HG03280 (cell line): ENCODE results near the gene MAT2B.

ENCODE experiments used
- ATAC-seq: cut with Tn5 transposase; IDR thresholded peaks from one replicate; pipeline ENCODE4 v1.9.1; 2021; ENCODE audit warnings: mild to moderate bottlenecking, moderate library complexity; ENCODE audit not compliant: unreplicated experiment

MAT2B gene

DNA sequence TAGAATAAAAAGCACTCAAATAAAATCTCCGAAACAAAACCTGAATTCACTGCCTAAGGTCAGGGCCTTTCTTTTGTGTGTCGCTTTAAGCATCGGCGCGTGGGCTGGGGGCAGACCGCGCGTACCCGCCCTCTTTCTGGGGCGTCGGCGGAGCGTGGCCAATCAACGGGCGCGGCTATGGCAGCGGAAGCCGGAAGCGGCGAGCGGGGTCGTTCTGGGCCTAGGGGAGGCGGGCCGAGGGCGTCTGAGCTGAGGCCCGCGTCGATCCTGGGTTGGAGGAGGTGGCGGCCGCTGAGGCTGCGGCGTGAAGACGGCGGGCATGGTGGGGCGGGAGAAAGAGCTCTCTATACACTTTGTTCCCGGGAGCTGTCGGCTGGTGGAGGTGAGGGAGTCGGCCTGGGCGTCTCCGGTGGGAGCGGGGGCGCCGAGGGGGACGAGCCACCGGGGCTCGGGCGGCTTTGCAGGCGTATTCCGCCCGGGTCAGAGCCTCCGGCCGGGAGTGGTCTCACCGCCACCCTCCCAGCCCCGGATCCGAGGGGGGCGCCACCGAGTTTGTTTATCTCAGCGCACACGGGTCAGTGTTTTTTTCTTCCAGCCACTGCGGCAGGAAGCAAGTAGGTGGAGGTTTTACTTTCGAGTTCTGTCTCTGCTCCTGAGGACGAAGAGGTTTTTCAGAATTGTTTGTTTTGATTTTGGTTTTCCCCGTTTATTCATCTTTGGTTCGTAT is at the start of gene MAT2B:
MAT2B (plus strand) TSS at position 252 of the 727 bp plus-strand sequence; CDS start at position 320, 68 bp downstream.
- peak; percentile 90 for ATAC-seq

DNA sequence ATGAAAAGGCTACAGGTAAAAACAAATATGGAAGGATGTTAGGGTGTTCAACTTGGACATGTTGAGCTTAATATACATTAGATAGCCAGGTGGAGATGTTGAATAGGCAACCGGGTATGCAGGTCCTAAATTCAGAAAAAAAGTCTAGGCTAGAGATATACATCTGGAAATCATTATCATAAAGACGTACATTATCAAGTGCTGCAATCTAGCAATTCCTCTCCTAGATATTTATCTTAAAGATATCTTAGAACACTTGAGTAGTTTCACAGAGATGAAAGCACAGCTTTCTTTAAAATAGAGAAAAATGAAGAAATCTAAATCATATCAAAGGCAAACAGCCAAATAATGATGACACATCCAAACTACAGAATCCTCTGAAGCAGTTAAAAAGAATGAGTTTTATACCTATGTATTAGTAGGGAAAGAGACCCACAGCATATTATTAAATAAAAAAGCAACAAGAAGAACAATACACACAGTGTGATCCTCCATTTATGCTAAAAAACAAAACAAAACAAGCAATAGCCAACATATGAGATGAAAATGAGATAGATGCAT is 49.3 kb upstream of the MAT2B start:
- ATAC-seq = no peak

DNA sequence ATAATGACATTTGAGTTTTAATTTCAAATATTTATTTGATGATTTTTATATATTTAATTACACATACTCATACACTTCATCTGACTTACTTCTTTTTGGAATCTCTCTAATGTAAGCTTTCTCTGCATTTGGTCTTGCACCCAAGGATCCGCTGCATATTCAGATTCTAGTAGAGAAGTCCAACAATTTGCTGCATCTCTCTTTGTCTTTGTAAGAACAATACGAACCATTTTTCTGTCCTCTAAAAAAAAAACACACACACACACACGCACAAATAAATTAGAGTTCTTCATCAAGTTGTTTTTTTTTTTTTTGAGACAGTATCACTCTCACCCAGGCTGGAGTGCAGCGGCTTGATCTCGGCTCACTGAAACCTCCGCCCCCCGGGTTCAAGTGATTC is 48.6 kb upstream of the MAT2B start:
- no peak for ATAC-seq

DNA sequence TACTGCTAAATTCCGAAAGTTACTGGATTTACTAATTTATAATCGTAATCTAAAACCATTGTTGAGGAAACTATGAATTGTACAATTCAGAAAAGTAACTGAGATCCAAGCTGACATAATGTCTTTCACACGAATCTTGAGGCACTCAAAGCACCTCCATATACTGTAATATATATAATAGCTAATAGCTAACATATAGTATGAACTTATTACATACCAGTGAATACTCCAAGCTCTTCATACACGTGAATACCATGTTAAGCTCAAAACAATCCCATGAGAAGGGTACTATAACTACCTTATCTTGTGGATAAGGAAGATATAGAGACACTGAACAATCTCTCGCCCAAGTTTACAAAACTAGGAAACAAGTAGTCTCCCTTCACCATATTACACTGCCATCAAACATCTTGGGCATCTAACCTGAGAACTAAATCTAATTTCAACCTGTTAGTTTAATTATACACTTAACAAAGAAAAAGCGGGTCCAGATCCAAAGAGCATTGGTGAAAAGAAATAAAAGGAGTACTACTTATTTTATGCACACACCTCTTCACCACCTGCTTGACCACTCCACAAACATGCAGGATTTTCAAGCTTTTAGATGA is 46.5 kb upstream of the MAT2B start:
- ATAC-seq = no peak

DNA sequence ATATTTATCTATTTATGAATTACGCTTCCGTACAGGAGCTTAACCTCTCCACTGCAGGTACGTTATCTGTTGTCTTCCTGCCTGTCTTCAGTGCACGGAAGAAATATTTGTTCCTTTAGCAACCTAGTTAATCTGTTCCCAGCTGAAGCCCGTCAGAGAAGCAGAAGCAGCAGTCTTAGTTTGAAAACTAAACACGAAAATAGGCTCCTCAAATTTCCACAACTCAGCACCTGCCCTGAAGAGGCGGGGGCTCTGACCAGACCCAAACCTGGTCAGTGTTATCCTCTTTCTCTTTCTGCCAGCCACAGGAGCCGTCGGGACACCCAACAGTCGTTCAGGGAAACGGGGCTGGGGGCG is 46.0 kb upstream of the MAT2B start:
- peak; percentile 5 for ATAC-seq

DNA sequence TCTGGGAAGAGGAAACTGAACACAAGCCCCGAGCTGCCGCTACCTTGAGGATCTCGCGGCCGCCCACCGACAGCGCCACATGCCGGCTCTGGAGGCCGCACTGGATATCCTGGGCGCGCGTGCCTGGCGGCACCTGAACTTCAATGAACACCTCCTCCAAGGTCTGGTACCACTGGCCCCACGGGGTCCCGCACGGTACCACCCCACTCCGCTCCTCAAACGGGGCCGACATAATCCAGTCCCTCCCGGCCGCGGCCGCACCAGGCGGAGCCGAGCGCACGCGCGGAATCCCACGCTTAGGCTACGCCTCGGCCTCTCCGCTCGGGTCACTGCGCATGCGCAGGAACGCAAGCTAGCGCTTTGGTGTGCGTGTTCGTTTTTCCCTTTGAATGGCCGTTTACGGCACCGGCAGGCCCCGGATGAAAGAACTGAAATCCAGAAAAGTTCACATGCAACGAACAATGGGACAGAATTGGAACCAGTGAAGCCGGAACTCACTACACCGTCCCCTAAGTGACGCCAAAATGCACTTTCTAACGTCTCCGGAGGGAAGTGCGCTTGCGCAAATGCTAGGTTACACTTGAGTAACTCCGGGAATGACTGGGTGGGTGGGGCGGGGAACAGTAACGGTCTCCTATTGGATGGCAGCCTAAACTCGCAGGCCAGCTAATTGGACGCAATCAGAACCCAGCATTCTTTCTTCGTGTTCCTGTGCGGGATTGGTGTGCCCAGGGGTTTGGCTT is 45.4 kb upstream of the MAT2B start, which contains the start of gene NUDCD2:
NUDCD2 (minus strand) TSS at position 284 of the 743 bp plus-strand sequence; CDS start at position 232, 52 bp downstream.
- ATAC-seq = peak; percentile 82

- ATAC-seq = no peak
Measured at GRCh38 chr5:163460562-163461171, 44.8 kb upstream of the MAT2B start, which contains the start of gene HMMR. Gene HMMR (plus strand): TSS chr5:163460632. CDS start chr5:163460693, 61 bp downstream.

DNA sequence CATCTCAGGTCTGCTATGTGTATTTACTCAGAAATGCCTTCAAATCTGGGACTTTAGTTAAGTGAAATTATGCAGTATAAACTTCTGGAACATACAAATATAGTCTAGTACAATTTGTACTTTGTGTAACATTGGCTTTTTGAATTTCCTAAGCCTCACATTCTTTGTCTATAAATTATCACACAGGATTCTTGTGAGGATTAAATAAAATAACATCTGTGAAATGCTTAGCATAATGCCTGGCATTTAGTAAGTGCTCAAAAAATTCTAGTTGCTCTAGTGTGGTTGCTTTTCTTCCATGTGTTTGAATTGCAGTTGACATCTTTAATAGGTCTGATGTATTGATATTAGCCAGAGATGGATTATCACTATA is 42.4 kb upstream of the MAT2B start:
- ATAC-seq = no peak

GRCh38 chr5:163467682-163468081 is 37.7 kb upstream of the MAT2B start:
- no peak for ATAC-seq

DNA sequence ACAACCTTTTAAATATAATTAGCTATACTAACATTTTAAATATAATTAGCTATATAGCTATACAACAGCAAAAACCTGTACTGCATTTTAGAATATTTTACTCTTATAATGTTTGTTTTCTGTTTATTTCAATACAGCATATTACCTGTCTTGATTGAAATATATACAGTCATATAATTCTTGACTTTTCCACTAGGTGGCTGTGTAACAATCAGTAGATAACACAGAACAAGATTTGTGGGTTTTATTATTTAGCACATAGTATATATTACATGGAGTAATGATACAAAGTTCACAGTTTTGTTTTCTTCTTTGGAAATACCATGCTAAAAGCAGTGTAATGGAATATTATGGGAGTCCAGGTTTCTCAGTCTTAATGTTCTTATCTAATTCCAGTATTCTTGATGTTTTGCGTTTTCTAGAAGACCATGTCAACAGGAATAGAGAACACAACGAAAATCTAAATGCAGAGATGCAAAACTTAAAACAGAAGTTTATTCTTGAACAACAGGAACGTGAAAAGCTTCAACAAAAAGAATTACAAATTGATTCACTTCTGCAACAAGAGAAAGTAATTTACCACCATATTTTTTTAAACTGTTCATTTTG is 31.7 kb upstream of the MAT2B start:
- peak; percentile 87 for ATAC-seq

DNA sequence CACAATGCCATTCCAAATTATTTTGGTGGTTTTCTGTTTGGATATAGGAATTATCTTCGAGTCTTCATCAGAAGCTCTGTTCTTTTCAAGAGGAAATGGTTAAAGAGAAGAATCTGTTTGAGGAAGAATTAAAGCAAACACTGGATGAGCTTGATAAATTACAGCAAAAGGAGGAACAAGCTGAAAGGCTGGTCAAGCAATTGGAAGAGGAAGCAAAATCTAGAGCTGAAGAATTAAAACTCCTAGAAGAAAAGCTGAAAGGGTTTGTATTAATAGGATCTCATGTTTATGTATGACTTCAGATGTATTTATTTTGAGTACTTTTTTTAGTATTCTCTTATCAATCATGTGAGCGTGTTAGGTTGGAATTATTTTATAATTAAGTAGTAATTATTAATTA is 30.0 kb upstream of the MAT2B start:
- ATAC-seq = no peak

DNA sequence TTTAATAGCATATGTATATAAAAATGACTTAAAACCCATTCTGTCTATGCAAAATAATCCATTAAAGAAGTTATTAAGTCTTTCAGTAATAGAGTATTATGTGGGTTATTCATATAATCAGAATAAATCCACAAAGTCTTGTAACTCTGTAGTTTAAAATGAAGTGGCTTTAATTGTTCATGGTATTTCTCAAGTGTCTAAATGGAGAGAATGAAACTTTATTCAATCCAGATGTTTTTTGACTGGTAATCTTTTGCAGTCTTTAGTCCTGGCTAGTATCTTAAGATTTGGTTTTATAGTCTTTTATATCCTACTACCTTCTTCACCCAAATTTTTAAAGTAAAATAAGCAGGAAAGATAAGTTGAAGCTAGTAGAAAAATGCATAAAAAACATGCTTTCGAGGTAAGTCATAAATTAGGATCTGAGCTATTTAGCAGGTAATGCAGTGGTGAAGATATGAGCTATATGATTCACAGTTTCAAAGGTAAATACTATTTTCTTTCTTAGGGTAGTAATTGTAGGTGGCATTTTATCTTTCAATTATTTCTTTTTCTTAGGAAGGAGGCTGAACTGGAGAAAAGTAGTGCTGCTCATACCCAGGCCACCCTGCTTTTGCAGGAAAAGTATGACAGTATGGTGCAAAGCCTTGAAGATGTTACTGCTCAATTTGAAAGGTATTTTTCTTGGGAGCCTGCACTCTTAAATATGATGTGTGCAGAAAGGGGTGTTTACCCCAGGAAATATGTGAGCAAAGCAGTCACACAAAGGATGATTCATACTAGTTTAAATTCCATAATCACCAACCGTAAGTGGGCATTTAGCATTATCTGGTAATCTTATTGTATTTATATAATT is 27.1 kb upstream of the MAT2B start:
- no peak for ATAC-seq

DNA sequence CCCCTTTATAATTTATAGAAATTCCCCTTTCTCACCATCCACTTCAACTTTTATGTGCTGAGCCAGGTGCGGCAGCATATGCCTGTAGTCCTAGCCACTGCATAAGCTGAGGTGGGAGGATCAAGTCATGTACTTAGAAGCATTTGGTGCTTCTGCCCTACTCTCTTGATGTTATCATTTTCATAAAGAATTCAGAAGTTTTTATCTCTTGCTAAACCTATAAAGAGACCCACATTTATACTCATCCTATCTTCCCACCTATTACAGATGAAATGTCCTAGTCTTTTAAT is 26.5 kb upstream of the MAT2B start:
- ATAC-seq = no peak

- ATAC-seq = no peak
Measured at GRCh38 chr5:163489055-163489744, 16.2 kb upstream of the MAT2B start.

DNA sequence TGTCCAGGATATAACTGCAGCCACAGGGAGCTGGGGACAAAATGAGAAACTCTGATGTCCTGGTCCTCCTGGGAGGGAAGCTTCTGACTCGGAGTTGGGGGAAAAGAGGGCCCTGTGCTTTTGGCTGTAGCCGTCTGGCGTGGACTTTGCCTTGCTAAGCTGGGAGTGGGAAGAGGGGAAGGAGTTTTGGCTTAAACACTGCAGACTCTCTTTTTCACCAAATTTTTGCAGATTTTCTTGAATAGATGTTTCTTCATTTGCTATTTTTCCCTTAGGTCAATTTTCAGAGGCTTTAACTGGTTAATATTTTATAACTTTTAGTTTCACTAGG is 15.7 kb upstream of the MAT2B start:
- no peak for ATAC-seq

DNA sequence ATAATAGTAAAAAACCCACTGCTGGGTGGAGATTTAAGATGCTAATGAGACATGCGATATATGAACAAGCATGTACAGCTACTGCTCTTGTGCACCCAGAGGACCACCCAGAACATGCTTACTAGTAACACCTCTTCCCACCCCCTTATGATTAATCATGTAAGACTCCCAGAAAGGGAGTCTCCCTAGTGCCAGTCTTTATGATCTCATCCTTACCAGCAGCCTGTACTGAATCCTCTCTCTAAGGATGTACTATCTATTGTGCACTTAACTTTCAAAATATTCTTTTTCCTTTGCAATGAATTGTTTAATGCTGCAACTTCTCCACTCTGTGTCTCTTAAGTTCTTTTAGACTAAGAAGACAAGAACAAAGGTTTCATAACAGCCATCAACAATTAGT is 9.1 kb upstream of the MAT2B start:
- no peak for ATAC-seq

DNA sequence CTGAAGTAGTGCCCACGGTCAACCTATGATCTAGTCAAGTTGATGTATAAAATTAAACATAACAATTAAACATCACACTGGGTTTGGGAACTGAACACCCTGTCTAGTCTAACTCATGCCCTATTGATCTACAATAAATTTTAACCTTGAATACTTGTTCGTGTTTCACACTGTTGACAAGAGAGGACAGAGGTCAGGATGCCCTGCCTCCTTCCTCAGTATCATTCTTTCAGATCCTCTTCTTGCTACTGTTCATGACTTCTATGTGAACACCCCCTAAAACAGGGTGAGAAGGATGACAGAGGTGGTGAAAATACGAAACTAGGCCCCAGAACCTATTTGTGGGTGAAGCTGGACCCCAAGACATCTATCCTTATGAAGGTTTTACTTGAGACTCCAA is 8.1 kb upstream of the MAT2B start:
- no peak for ATAC-seq

- no peak for ATAC-seq
Measured at GRCh38 chr5:163498886-163499285, 6.5 kb upstream of the MAT2B start.

- ATAC-seq = no peak
Measured at GRCh38 chr5:163502521-163502920, 2.9 kb upstream of the MAT2B start.
